PC-9 (cell line): ENCODE results near the gene EPM2AIP1.

Source experiments
- CTCF ChIP-seq: fragments of 200-600 bp; sonication (generic); conservative IDR thresholded peaks from 2 replicates; pipeline ENCODE4 v1.6.1; 2017; ENCODE audit warnings: mixed run types, antibody characterized with exemption, mild to moderate bottlenecking, moderate library complexity
- EZH2 ChIP-seq: fragments of 200-600 bp; sonication (generic); IDR thresholded peaks from 2 replicates; pipeline ENCODE4 v1.8.0; 2017; ENCODE audit warnings: antibody characterized with exemption, low read depth

GRCh38 chr3:37040231-37040630 is 47.3 kb upstream of the EPM2AIP1 start:
- TF ChIP-seq EZH2 (no peak), CTCF (no peak)
